NCI-H2196 (cell line): ENCODE data around the gene SPATA6L.
A peak's percentile ranks its signal among the peaks of the same experiment; 100 is the strongest.
"Not testable (repeated sequence)": the region's sequence is repeated elsewhere in the genome, so short reads cannot be mapped to it uniquely, and the experiment has no call there.

Source experiments
- DNase-seq: peaks from one replicate; lab custom pipeline; 2025; ENCODE audit not compliant: unreplicated experiment; lab: John Stamatoyannopoulos, UW

The SPATA6L gene

GRCh38 chr9:4677392-4677791 is 11.1 kb upstream of the SPATA6L start:
- DNase-seq, result no peak

GRCh38 chr9:4674783-4675182 is 8.5 kb upstream of the SPATA6L start:
- DNase-seq, result no peak

- no peak for DNase-seq
Measured at GRCh38 chr9:4671737-4672136, 5.5 kb upstream of the SPATA6L start.

DNA sequence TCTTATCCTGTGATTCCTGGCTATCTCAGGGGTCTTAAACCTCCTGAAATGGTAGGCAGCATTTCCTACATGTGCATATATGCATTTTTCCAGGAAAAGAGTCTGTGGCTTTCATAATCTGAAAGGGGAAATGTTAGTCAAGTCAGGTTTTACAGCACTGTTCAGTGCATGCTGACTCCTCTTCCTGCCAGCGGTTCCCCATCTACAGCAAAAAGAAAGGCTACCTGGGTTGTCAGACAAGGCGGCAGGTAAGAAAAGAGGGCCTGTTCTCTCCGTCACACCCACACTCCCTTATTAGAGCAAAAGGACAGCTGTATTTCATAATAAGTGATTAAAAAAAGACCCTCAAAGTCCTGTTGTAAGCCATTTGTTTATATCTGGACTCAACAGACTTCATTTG is 4.3 kb upstream of the SPATA6L start:
- no peak for DNase-seq

DNA sequence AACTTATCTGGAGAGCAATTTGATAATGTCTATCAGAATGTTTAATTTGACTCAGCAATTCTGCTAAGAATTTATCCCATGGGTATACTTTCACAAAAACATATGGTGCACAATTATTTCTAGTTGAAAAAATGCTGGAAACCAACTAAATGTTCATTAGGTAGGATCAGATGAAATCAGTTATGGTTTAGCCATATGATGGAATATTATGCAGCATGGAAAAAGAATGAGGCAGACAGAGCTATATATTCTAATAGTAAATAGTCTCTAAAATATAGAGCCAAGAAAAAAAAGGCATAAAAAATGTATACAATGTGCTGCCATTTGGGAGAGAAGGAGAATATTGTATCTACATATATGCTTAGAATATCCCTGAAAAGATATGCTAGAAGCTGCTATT is 3.6 kb upstream of the SPATA6L start:
- DNase-seq, result no peak

GRCh38 chr9:4668604-4669003 is 2.3 kb upstream of the SPATA6L start:
- DNase-seq, result no peak

DNA sequence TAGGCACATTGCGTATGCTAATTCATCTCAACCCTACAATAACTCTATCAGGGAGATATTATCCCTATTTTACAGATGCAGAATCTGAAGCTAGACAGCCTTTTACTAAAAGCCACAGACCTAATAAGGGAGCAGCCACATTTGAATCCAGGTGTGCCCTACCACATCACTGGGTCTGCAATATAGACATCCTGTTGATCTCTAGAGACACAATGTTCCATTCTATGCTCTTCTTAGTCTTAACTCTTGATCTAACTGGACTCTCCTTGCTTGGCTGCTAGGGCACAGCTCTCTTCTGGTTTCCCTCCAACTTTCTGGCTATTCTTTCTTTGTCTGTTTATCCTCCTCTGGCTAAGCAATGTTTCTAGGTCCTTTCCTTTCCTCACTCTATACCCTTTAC is 1.4 kb upstream of the SPATA6L start:
- no peak for DNase-seq

DNA sequence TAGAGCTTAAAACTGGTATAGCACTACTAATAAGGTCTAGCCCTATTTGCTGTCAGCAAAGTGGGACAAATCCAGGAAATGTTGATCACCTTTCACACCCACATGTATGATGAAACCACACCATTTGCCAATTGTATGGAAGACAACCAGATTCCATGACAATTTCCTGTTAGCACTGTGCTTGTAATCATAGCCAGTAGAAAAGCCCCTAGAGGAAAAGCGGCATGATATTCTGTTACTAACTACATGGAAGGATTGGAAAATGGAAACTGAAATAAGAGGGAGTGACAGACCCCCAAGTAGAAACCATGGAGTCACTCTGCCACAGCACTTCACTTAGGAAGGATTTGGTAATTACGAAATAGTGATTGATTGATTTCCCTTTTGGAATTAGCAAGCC is 923 bp downstream of the SPATA6L start:
- peak; percentile 65 for DNase-seq

- DNase-seq, result no peak
Measured at GRCh38 chr9:4663956-4664355, 2.3 kb downstream of the SPATA6L start.

DNA sequence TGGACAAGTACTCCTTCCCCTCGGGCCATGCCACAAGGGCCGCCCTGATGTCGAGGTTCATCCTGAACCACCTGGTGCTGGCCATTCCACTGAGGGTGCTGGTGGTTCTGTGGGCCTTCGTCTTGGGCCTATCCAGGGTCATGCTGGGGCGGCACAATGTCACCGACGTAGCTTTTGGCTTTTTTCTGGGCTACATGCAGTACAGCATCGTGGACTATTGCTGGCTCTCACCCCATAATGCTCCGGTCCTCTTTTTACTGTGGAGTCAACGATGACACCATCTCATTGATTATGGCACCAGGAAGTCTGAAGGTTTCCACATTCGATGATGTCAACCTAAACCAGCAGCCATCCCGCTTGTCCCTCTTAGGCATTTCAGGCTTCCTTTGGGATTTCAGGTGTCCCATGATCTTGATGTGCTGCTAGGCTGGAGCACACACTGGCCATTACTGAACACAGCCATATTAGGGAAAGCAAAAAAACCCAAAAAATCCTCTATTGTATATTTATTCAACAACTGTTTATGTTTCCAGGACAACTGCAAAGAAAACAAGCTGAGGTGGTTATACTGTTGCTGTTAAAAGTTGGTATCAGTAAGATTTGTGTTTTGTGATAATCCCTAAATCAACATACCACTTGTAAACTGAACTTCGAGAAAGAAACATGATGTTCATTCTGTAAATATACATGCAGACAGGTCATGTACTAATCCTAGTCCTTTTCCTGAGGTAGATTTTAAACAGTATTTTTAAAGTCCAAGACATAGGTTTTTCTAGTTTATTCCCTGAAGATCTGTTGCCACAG is 3.1 kb downstream of the SPATA6L start:
- peak; percentile 66 for DNase-seq

- peak; percentile 99 for DNase-seq
Measured at GRCh38 chr9:4662108-4662988, 3.9 kb downstream of the SPATA6L start, which contains the start of gene PLPP6. Gene PLPP6 (plus strand): TSS chr9:4662294. CDS start chr9:4662376, 82 bp downstream.

GRCh38 chr9:4661611-4662010 is 4.7 kb downstream of the SPATA6L start:
- no peak for DNase-seq

- no peak for DNase-seq
Measured at GRCh38 chr9:4661165-4661564, 5.1 kb downstream of the SPATA6L start.

DNA sequence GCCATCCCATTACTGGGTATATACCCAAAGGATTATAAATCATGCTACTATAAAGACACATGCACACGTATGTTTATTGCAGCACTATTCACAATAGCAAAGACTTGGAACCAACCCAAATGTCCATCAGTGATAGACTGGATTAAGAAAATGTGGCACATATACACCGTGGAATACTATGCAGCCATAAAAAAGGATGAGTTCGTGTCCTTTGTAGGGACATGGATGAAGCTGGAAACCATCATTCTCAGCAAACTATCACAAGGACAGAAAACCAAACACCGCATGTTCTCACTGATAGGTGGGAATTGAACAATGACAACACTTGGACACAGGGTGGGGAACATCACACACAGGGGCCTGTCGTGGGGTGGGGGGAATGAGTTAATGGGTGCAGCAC is 5.6 kb downstream of the SPATA6L start:
- DNase-seq, result not testable (repeated sequence)

- no peak for DNase-seq
Measured at GRCh38 chr9:4657426-4658159, 8.7 kb downstream of the SPATA6L start.

DNA sequence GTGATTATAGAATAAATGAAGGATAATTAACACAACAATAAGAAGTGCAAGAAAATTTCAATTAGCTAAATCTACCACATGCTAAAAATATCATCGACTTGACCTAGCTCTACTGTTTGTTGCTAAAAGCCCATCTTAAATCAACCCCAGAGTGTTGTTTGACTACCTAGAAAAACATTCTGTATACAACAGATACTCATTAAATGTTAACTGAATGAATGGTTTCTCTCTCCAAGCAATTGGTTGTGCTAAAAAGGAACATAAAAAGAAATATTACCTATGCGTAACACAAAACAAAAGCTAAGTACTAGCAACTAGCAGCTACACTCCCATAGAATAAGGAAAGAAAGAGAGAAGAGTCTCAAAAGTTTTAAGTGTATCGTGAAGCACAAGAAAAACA is 9.7 kb downstream of the SPATA6L start:
- DNase-seq, result no peak

- DNase-seq, result not testable (repeated sequence)
Measured at GRCh38 chr9:4656196-4656595, 10.1 kb downstream of the SPATA6L start.

DNA sequence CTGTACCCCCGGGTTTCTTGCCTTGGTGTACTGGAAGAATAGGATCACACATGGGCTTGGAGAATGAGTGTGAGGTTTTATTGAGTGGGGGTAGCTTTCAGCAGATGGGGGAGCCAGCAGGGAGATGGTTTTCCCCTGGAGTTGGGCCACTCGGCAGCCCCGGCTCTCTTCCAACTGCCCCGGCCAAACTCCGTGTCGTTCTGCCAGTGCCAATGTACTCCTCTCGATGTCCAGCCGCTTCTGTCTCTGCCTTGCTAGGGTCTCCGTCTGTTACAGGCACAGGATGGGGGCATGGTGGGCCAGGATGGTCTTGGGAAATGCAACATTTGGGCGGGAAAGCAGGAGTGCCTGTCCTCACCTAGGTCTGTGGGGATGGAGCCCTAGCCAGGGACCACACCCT is 11.7 kb downstream of the SPATA6L start:
- DNase-seq, result no peak

- no peak for DNase-seq
Measured at GRCh38 chr9:4654084-4654483, 12.2 kb downstream of the SPATA6L start.

DNA sequence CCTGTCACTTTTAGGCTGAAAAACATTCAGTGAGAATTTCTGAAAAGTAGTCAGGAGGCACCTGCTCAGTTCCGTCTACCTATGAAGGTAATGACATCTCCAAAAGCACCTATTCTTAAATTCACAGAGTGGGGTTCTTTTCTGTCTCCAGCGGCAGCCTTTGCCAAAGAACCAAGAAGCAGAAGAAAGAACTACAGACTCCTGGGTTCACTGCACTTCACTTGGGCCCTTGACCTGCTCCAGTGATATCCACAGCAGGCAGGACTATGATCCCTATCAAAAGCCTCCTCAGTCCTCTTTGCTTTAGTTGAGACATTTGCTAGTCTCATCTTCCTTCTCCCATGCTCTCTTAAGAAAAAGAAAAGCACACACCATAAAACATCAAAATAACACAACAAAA is 23.9 kb downstream of the SPATA6L start:
- DNase-seq, result no peak

DNA sequence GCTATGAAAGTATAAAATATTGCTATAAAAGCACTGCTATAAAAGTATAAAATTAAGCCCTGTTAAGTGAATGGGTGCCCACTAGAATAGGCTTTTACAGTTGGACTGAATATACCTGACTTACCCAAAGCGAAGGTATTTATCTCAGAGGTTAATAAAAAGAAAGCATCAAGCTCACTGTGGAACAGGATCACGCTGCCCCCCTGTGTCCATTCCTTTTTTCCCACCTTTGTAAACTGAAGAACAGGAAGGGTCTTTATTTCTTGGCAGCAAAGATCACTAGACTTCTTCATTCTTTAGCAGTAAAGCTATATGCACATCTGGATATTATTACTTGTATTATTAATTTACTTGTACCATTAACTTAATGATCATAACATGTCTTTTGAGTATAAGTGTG is 26.3 kb downstream of the SPATA6L start:
- peak; percentile 28 for DNase-seq
